Neural progenitor cell (in vitro differentiated cells): ENCODE results near the gene NGF.

Experiments used
- EZH2 ChIP-seq: fragments of 200-600 bp; sonication (generic); IDR thresholded peaks from 2 replicates; pipeline ENCODE4 v1.6.1; 2017; ENCODE audit warnings: antibody characterized with exemption, mild to moderate bottlenecking, moderate library complexity
- TF ChIP-seq, protein P1 (sequence below): fragments of 200-600 bp; sonication (generic); IDR thresholded peaks from 2 replicates; pipeline ENCODE4 v1.5.1; 2017; ENCODE audit warnings: antibody characterized with exemption, mild to moderate bottlenecking

- peak; percentile 77 for TF ChIP-seq EZH2
- TF ChIP-seq, protein P1, sequence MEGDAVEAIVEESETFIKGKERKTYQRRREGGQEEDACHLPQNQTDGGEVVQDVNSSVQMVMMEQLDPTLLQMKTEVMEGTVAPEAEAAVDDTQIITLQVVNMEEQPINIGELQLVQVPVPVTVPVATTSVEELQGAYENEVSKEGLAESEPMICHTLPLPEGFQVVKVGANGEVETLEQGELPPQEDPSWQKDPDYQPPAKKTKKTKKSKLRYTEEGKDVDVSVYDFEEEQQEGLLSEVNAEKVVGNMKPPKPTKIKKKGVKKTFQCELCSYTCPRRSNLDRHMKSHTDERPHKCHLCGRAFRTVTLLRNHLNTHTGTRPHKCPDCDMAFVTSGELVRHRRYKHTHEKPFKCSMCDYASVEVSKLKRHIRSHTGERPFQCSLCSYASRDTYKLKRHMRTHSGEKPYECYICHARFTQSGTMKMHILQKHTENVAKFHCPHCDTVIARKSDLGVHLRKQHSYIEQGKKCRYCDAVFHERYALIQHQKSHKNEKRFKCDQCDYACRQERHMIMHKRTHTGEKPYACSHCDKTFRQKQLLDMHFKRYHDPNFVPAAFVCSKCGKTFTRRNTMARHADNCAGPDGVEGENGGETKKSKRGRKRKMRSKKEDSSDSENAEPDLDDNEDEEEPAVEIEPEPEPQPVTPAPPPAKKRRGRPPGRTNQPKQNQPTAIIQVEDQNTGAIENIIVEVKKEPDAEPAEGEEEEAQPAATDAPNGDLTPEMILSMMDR: no peak
Observed at GRCh38 chr1:115337633-115338456, at the start of gene NGF.
